ENCODE measurements around the gene MRPL14.

Gene MRPL14

GRCh38 chr6:44077214-44077946 is 49.9 kb downstream of the MRPL14 start:
- no peak for DNase-seq

GRCh38 chr6:44076356-44077213 is 50.7 kb downstream of the MRPL14 start:
- peak; percentile 36 for DNase-seq

GRCh38 chr6:44075647-44076355 is 51.5 kb downstream of the MRPL14 start:
- no peak for DNase-seq

- DNase-seq: no peak
Measured at GRCh38 chr6:44074813-44075646, 52.2 kb downstream of the MRPL14 start.

- DNase-seq: peak; percentile 94
Measured at GRCh38 chr6:44074439-44074812, 52.8 kb downstream of the MRPL14 start.

- peak; percentile 33 for DNase-seq
Measured at GRCh38 chr6:44073612-44074438, 53.4 kb downstream of the MRPL14 start.

GRCh38 chr6:44072959-44073611 is 54.2 kb downstream of the MRPL14 start:
- DNase-seq: peak; percentile 87

- DNase-seq: no peak
Measured at GRCh38 chr6:44072452-44072958, 54.7 kb downstream of the MRPL14 start.

- no peak for DNase-seq
Measured at GRCh38 chr6:44071670-44072451, 55.4 kb downstream of the MRPL14 start.

- DNase-seq: no peak
Measured at GRCh38 chr6:44068607-44069296, 58.5 kb downstream of the MRPL14 start.

GRCh38 chr6:44067173-44068139 is 59.8 kb downstream of the MRPL14 start:
- no peak for DNase-seq

- DNase-seq: no peak
Measured at GRCh38 chr6:44066394-44067172, 60.7 kb downstream of the MRPL14 start.

GRCh38 chr6:44065443-44066140 is 61.7 kb downstream of the MRPL14 start:
- DNase-seq: no peak

- DNase-seq: no peak
Measured at GRCh38 chr6:44064948-44065272, 62.3 kb downstream of the MRPL14 start.

- peak; percentile 67 for DNase-seq
Measured at GRCh38 chr6:44064089-44064947, 62.9 kb downstream of the MRPL14 start.

- DNase-seq: no peak
Measured at GRCh38 chr6:44063561-44064059, 63.6 kb downstream of the MRPL14 start.

Data from hematopoietic multipotent progenitor cell treated with erythropoietin and hydrocortisone succinate and interleukin-3 and kit ligand, for 6 days (in vitro differentiated cells).